ENCODE results near the gene RGR.

Gene RGR

DNA sequence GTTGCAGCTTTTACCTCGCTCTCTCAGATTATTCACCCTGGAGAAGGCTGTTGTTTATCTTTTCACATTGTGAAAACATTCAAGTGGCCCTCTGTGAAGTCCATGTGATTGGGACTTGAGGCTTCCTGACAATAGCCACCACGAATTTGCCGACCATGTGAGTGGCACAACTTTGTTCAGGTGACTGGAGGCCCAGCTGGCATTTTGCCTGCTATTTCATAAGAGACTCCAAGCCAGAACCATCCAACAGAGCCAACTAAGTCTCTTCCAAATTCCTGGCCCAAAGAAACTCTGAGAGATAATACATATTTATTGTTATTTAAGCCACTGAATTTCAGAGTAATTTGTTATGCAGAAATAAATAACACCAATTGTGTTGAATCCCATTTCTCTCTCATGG, 45.4 kb downstream of the RGR start:
- no peak overlapping the region for H3K4me3 ChIP-seq (ENCODE audit: low read depth, low read length)
- in situ Hi-C loops (cut with HindIII; ENCODE audit: low sequenced_read_pairs): no loop called here
- no peak for DNase-seq (ENCODE audit: low read depth, low spot score)
- TF ChIP-seq, protein P1, sequence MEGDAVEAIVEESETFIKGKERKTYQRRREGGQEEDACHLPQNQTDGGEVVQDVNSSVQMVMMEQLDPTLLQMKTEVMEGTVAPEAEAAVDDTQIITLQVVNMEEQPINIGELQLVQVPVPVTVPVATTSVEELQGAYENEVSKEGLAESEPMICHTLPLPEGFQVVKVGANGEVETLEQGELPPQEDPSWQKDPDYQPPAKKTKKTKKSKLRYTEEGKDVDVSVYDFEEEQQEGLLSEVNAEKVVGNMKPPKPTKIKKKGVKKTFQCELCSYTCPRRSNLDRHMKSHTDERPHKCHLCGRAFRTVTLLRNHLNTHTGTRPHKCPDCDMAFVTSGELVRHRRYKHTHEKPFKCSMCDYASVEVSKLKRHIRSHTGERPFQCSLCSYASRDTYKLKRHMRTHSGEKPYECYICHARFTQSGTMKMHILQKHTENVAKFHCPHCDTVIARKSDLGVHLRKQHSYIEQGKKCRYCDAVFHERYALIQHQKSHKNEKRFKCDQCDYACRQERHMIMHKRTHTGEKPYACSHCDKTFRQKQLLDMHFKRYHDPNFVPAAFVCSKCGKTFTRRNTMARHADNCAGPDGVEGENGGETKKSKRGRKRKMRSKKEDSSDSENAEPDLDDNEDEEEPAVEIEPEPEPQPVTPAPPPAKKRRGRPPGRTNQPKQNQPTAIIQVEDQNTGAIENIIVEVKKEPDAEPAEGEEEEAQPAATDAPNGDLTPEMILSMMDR (IDR thresholded peaks at IDR 0.05; ENCODE audit: low read depth, low read length): no peak

DNA sequence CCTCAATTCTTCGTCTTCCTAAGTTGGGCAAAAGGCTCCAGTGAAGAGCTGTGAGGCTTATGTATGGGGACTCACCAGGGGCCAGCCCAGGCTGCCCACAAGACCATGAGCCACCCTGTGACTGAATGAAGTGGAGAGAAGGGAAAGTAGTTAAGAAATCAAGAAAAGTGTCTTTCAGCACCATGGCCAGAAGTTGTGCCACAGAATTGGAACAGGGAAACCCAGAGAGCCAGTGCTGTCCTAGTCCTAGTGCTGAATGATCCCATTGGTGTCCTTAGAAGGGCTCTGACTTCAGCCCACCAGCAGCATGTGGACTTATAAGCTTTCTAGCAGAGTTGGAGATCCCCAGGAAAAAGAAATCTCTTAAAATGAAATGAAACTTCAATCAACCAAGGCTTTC, 46.5 kb downstream of the RGR start:
- TF ChIP-seq, protein P1 (IDR thresholded peaks at IDR 0.05; ENCODE audit: low read depth, low read length): no peak
- H3K4me3 ChIP-seq (ENCODE audit: low read depth, low read length): no peak overlapping the region
- peak; percentile 66 for DNase-seq (ENCODE audit: low read depth, low spot score)
- in situ Hi-C loops (cut with HindIII; ENCODE audit: low sequenced_read_pairs): no loop called here

- in situ Hi-C loops (cut with HindIII; ENCODE audit: low sequenced_read_pairs): no loop called here
- DNase-seq (ENCODE audit: low read depth, low spot score): no peak
- no peak overlapping the region for H3K4me3 ChIP-seq (ENCODE audit: low read depth, low read length)
- TF ChIP-seq, protein P1 (IDR thresholded peaks at IDR 0.05; ENCODE audit: low read depth, low read length): no peak
Observed at GRCh38 chr10:84292502-84292901, 47.6 kb downstream of the RGR start.

- no peak overlapping the region for H3K4me3 ChIP-seq (ENCODE audit: low read depth, low read length)
- no peak for DNase-seq (ENCODE audit: low read depth, low spot score)
- in situ Hi-C loops (cut with HindIII; ENCODE audit: low sequenced_read_pairs): no loop called here
- TF ChIP-seq, protein P1 (IDR thresholded peaks at IDR 0.05; ENCODE audit: low read depth, low read length): no peak
Observed at GRCh38 chr10:84293171-84293570, 48.3 kb downstream of the RGR start.

DNA sequence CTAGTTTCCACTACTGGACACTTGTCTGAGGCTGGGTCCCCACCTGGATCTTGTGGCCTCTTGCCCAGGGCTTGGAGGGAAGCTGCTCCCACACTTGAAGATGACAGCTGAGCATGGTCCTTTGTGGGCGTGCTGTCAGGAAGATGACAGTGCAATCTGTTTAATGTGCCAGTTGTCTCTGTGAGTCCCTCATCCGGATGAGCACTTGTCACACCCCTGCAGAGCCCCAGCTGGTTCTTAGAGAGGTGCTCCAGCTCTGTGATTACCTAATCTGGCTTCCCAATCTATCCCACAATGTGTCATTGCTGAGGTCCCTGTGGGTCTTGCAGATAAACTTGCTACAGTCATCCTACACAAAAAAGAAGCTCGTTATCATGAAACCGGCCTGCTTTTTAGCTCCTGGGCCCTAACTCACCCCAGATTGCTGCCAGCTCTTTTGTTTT, 48.7 kb downstream of the RGR start:
- in situ Hi-C loops (cut with HindIII; ENCODE audit: low sequenced_read_pairs): no loop called here
- H3K4me3 ChIP-seq (ENCODE audit: low read depth, low read length): no peak overlapping the region
- no peak for DNase-seq (ENCODE audit: low read depth, low spot score)
- TF ChIP-seq, protein P1 (IDR thresholded peaks at IDR 0.05; ENCODE audit: low read depth, low read length): no peak

DNA sequence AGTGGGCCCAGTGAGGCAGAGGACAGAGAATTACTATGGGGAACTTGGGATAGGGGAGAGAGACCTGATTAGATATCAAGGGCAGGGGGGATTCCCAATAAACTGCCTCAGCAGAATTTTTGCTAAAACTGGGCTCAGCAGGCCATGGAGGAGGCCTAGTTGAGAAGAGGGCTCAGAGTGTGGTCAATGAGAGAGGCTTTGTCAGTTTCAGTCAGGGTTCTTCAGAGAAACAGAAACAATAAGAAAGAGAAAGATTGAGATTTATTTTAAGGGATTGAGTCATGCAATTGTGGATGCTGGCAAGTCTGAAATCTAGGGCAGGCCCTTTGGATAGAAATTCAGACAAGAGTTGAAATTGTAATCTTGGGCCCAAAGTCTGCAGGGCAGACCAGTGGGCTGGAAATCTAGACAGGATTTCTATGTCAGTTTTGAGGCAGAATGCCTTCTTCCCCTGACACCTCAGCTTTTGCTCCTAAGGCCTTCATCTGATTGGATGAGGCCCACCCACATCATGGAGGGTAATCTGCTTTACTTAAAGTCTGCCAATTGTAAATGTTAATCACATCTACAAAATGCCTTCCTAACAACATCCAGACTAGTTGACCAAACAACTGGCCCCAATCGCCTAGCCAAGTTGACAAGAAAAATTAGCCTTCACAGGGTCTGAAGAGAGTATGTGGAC, 50.1 kb downstream of the RGR start:
- H3K4me3 ChIP-seq (ENCODE audit: low read depth, low read length): no peak overlapping the region
- TF ChIP-seq, protein P1 (IDR thresholded peaks at IDR 0.05; ENCODE audit: low read depth, low read length): no peak
- in situ Hi-C loops (cut with HindIII; ENCODE audit: low sequenced_read_pairs): no loop called here
- no peak for DNase-seq (ENCODE audit: low read depth, low spot score)
